Neural progenitor cell (in vitro differentiated cells): ENCODE measurements around the gene CYB5RL. TPM values are rescaled to one million over a fixed set of nuclear protein-coding genes. Genes with fewer than 3 reads are reported as not detected.

Experiments
- DNase-seq: peaks from one replicate; pipeline ENCODE4 v3.0.0-alpha.2; 2016; ENCODE audit warnings: low spot score
- H2AFZ ChIP-seq: fragments of 200-600 bp; sonication (generic); replicated peaks from 2 replicates; pipeline ENCODE4 v1.6.1; 2016; ENCODE audit warnings: antibody characterized with exemption
- H3F3A ChIP-seq: fragments of 200-600 bp; sonication (generic); 2 replicates; pipeline ENCODE4 v1.6.1; 2016; ENCODE audit warnings: antibody characterized with exemption, low read depth
- H3K27ac ChIP-seq: fragments of 200-600 bp; sonication (generic); 2 replicates; pipeline ENCODE4 v1.5.1; 2016; ENCODE audit warnings: mild to moderate bottlenecking
- H3K27me3 ChIP-seq: fragments of 200-600 bp; sonication (generic); 2 replicates; pipeline ENCODE4 v1.6.1; 2016; ENCODE audit warnings: mild to moderate bottlenecking, moderate library complexity
- H3K36me3 ChIP-seq: fragments of 200-600 bp; sonication (generic); 2 replicates; pipeline ENCODE4 v1.5.1; 2016
- H3K4me1 ChIP-seq: fragments of 200-600 bp; sonication (generic); 2 replicates; pipeline ENCODE4 v1.6.1; 2016; ENCODE audit warnings: mixed run types
- H3K4me2 ChIP-seq: fragments of 200-600 bp; sonication (generic); 2 replicates; pipeline ENCODE4 v1.6.1; 2016
- H3K4me3 ChIP-seq: fragments of 200-600 bp; sonication (generic); 2 replicates; pipeline ENCODE4 v1.5.1; 2016
- H3K79me2 ChIP-seq: fragments of 200-600 bp; sonication (generic); 2 replicates; pipeline ENCODE4 v1.6.1; 2016; ENCODE audit warnings: low read depth
- H3K9ac ChIP-seq: fragments of 200-600 bp; sonication (generic); 2 replicates; pipeline ENCODE4 v1.6.1; 2016
- H3K9me3 ChIP-seq: fragments of 200-600 bp; sonication (generic); 2 replicates; pipeline ENCODE4 v1.5.1; 2016; ENCODE audit warnings: low read depth
- H4K20me1 ChIP-seq: fragments of 200-600 bp; sonication (generic); 2 replicates; pipeline ENCODE4 v1.6.1; 2016; ENCODE audit warnings: low read depth
- H3K27ac Mint-ChIP-seq: 3 replicates; pipeline ENCODE4 v1.8.0; 2021; ENCODE audit warnings: mixed read lengths
- H3K27me3 Mint-ChIP-seq: 2 replicates; pipeline ENCODE4 v1.8.0; 2022; ENCODE audit warnings: low read depth, mild to moderate bottlenecking, inconsistent platforms, moderate library complexity, mixed read lengths; ENCODE audit not compliant: insufficient read depth
- H3K36me3 Mint-ChIP-seq: 3 replicates; pipeline ENCODE4 v1.8.0; 2021; ENCODE audit warnings: mixed read lengths
- H3K4me1 Mint-ChIP-seq: 3 replicates; pipeline ENCODE4 v1.8.0; 2021; ENCODE audit warnings: mixed read lengths
- H3K4me3 Mint-ChIP-seq: 3 replicates; pipeline ENCODE4 v1.8.0; 2021; ENCODE audit warnings: mild to moderate bottlenecking, moderate library complexity, mixed read lengths
- H3K9me3 Mint-ChIP-seq: 3 replicates; pipeline ENCODE4 v1.8.0; 2020; ENCODE audit warnings: mixed read lengths
- CTCF ChIP-seq: fragments of 200-600 bp; sonication (generic); IDR thresholded peaks from 2 replicates; pipeline ENCODE4 v1.5.1; 2017; ENCODE audit warnings: antibody characterized with exemption, mild to moderate bottlenecking
- EZH2 ChIP-seq: fragments of 200-600 bp; sonication (generic); IDR thresholded peaks from 2 replicates; pipeline ENCODE4 v1.6.1; 2017; ENCODE audit warnings: antibody characterized with exemption, mild to moderate bottlenecking, moderate library complexity
- EZH2phosphoT487 ChIP-seq: fragments of 200-600 bp; sonication (generic); IDR thresholded peaks from 2 replicates; pipeline ENCODE4 v1.6.1; 2017; ENCODE audit warnings: antibody characterized with exemption
- total RNA-seq: library from RNA; depleted of rRNA; stranded (reverse); fragments of >200 nt; gene quantifications from 2 replicates; pipeline ENCODE4 v1.2.3, GENCODE V29; 2015; ENCODE audit warnings: low replicate concordance

CYB5RL gene
- total RNA-seq, 1 donor from 2014 or later = 6.4 TPM

DNA sequence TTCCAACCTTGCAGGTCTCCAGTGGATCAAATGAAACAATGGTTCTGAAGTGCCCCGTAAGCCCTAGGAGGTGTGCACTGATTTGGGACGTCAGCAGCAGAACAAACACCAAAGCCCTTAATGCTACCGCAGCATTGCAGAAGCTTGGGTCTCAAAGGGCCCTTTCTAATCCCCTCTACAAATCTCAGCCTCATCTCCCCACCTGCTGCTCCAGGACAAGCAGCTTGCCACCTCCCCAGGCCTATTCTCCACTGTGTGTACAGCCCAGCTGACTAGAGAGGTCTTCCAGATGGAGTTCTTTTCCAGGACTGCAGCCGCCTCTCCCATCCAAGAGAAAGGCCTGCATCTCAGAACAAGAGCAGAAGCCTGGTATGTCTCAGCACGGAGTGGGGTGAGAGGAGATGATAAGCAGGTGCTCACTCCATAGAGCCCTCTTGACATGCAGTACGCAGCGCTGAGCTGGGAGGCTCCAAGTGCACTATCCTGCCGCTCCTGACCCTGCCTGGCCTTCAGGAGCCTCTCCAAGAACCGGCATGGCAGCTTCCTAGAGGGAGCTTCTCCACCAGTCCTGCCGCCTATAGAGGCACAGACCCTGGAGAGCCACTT is 46.4 kb upstream of the CYB5RL start:
- peaks cover 22% of the 10 kb centered on the region for H3K36me3 Mint-ChIP-seq

DNA sequence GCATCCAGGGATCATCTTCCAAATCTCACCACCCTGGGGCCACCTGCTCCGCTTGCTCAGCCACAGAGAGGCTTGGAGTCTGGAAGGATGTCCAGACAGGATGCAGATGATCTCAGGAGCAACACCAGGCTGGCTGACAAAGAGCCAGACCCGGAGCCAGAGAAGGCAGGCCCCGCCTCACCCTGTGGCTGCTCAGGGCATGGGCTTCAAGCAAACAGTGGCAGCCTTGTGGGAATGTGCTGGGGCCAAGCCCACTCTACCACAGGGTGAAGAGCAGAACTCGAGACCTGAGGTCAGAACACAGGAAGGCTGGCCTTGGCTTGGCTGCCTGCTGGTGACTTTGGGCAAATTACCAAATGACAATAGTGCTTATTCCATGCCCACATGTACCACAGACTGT is 45.7 kb upstream of the CYB5RL start:
- Histone ChIP-seq H3K4me1 (peaks cover 13% of the 10 kb centered on the region), H4K20me1 (peaks cover 62% of the 10 kb centered on the region), H3K9me3 (no peaks in the 10 kb centered on the region), H3K9ac (no peak overlapping the region), H3K79me2 (no peaks in the 10 kb centered on the region), H3F3A (peaks cover 11% of the 10 kb centered on the region), H3K27ac (no peak overlapping the region), H3K27me3 (no peaks in the 10 kb centered on the region), H3K36me3 (no peaks in the 10 kb centered on the region), H3K4me3 (no peak overlapping the region), H2AFZ (no peak overlapping the region), H3K4me2 (no peak overlapping the region)
- H3K27me3 Mint-ChIP-seq = peaks cover 2% of the 10 kb centered on the region
- H3K36me3 Mint-ChIP-seq = peaks cover 25% of the 10 kb centered on the region
- H3K27ac Mint-ChIP-seq = no peak overlapping the region
- H3K4me3 Mint-ChIP-seq = no peak overlapping the region
- H3K4me1 Mint-ChIP-seq = peaks cover 11% of the 10 kb centered on the region
- TF ChIP-seq EZH2 = no peak
- no peak for TF ChIP-seq EZH2phosphoT487
- TF ChIP-seq CTCF = no peak
- no peaks in the 10 kb centered on the region for H3K9me3 Mint-ChIP-seq
- no peak for DNase-seq

More for the DNA sequence above, 46.4 kb upstream of the CYB5RL start:
- Histone ChIP-seq H3K4me3 (no peak overlapping the region), H3K9ac (no peak overlapping the region), H3K27me3 (no peaks in the 10 kb centered on the region), H3K36me3 (no peaks in the 10 kb centered on the region), H2AFZ (no peak overlapping the region), H3F3A (peaks cover 11% of the 10 kb centered on the region), H3K4me2 (peak overlapping the region; percentile 52), H3K27ac (peak overlapping the region; percentile 78), H3K4me1 (peaks cover 13% of the 10 kb centered on the region), H4K20me1 (peaks cover 66% of the 10 kb centered on the region), H3K9me3 (no peaks in the 10 kb centered on the region), H3K79me2 (no peaks in the 10 kb centered on the region)
- H3K9me3 Mint-ChIP-seq = no peaks in the 10 kb centered on the region
- no peak overlapping the region for H3K27ac Mint-ChIP-seq
- TF ChIP-seq EZH2 (no peak), EZH2phosphoT487 (no peak), CTCF (no peak)
- peak; percentile 51 for DNase-seq
- H3K4me1 Mint-ChIP-seq = peaks cover 11% of the 10 kb centered on the region
- H3K27me3 Mint-ChIP-seq = peaks cover 4% of the 10 kb centered on the region
- no peak overlapping the region for H3K4me3 Mint-ChIP-seq

- Histone ChIP-seq H3K27ac (no peak overlapping the region), H3K9ac (no peak overlapping the region), H4K20me1 (peaks cover 54% of the 10 kb centered on the region), H3K36me3 (no peaks in the 10 kb centered on the region), H3K27me3 (no peaks in the 10 kb centered on the region), H3K79me2 (no peaks in the 10 kb centered on the region), H2AFZ (no peak overlapping the region), H3K9me3 (no peaks in the 10 kb centered on the region), H3F3A (peaks cover 11% of the 10 kb centered on the region), H3K4me1 (peaks cover 13% of the 10 kb centered on the region), H3K4me3 (no peak overlapping the region), H3K4me2 (no peak overlapping the region)
- Mint-ChIP-seq H3K9me3 (no peaks in the 10 kb centered on the region), H3K36me3 (peaks cover 28% of the 10 kb centered on the region), H3K4me3 (no peak overlapping the region), H3K4me1 (peaks cover 11% of the 10 kb centered on the region), H3K27ac (peak overlapping the region; percentile 70), H3K27me3 (peaks cover 2% of the 10 kb centered on the region)
- TF ChIP-seq EZH2phosphoT487 (no peak), CTCF (no peak), EZH2 (no peak)
- DNase-seq = no peak
These were observed 44.8 kb upstream of the CYB5RL start for GRCh38 chr1:54244655-54245054.
